ENCODE data around the gene CTSF. TPM values are rescaled to one million over a fixed set of nuclear protein-coding genes. Genes with fewer than 3 reads are reported as not detected.

Gene CTSF
- total RNA-seq, 2 experiments from 2014 or later: 3.5 to 3.9 TPM

- Mint-ChIP-seq H3K4me3 (no peak overlapping the region), H3K9me3 (no peaks in the 10 kb centered on the region), H3K4me1 (peaks cover 7% of the 10 kb centered on the region), H3K27me3 (peaks cover 14% of the 10 kb centered on the region), H3K36me3 (ENCODE audit: low read depth) (no peaks in the 10 kb centered on the region), H3K27ac (no peak overlapping the region)
- ChIA-PET CTCF (interaction anchor here (0.5 to 2.1 kb wide), 8 partner anchors 9 to 514 kb away, joined by 3 to 6 read pairs (median 4); partner anchors contain the start of gene RBM4B), POLR2A (no interaction called here)
- DNase-seq: no peak
Observed at GRCh38 chr11:66562907-66563583, 5.4 kb downstream of the CTSF start.

DNA sequence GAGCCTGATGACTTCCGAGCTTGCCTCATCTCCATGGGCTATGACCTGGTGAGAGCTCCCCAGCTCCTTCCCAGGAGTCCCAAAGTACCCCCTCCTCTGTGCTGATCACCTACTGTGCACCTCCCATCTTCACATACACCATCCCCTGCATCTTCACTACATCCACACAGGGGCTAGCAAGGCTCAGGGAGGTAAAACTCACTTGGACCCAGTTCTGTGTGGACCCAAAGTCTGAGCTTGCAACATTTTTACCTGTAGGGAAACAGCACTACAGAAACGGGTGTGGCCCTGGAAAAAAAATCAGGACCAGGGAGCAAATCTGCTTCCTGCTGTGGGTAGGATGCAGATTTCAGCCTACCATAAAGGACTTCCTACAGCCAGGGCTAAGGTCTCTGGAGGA lies 6.1 kb downstream of the CTSF start:
- Mint-ChIP-seq H3K4me3 (no peak overlapping the region), H3K36me3 (ENCODE audit: low read depth) (no peaks in the 10 kb centered on the region), H3K9me3 (no peaks in the 10 kb centered on the region), H3K27me3 (peaks cover 13% of the 10 kb centered on the region), H3K27ac (no peak overlapping the region), H3K4me1 (peaks cover 4% of the 10 kb centered on the region)
- CTCF ChIA-PET: interaction anchor here (0.5 to 2.1 kb wide), 7 partner anchors 10 to 514 kb away, joined by 3 to 6 read pairs (median 3); partner anchors contain the start of genes ACTN3, RBM4B and ZDHHC24
- no peak for DNase-seq
- POLR2A ChIA-PET: interaction anchor here (0.5 kb wide), 1 partner anchor 218 kb away, joined by 3 read pairs; no protein-coding TSS in a partner anchor

DNA sequence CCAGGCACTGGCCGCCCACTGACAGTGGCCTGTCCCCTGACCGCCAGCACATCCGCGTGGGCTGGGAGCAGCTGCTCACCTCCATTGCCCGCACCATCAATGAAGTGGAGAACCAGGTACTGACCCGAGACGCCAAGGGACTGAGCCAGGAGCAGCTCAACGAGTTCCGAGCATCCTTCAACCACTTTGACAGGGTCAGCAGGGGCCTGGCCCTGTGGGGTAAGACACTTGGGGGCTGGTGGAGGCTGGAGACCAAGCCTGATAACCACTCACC lies 6.5 kb downstream of the CTSF start:
- CTCF ChIA-PET: interaction anchor here (0.6 to 2.1 kb wide), 5 partner anchors 10 to 509 kb away, joined by 3 to 6 read pairs (median 4); partner anchors contain the start of genes ACTN3, RBM4B and ZDHHC24
- H3K36me3 Mint-ChIP-seq (ENCODE audit: low read depth): no peaks in the 10 kb centered on the region

DNA sequence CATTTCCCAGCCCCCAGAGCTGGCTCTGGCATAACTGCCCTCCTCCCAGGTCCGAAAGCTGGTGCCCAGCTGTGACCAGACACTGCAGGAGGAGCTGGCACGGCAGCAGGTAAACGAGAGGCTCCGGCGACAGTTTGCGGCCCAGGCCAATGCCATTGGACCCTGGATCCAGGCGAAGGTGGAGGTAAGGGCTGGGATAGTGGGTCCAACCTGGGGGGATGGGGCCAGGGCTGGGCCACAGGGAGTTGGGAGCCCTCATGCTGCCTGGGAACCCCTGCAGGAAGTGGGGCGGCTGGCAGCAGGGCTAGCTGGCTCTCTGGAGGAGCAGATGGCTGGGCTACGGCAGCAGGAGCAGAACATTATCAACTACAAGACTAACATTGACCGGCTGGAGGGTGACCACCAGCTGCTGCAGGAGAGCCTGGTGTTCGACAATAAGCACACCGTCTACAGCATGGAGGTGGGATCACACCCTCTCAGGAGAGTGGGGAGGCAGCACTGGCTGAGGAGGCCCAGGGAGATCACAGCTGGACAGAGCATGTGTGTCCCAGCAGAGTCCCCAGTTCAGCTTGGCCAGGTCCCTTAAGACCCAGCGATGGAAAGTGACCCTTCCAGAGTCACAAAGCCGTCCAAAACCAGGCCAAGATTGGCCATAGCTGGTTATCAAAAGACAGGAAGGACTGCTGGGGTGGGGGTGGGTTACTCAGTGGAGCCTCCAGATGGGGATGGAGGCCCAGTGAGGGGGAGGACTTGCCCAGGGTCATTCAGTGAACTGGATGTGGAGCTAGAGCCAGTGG lies 7.0 kb downstream of the CTSF start:
- no peak overlapping the region for H3K4me3 Mint-ChIP-seq
- ChIA-PET POLR2A (no interaction called here), CTCF (interaction anchor here (0.6 to 2.1 kb wide), 6 partner anchors 9 to 509 kb away, joined by 3 to 6 read pairs (median 4); partner anchors contain the start of genes ACTN3, RBM4B and ZDHHC24)
- H3K27ac Mint-ChIP-seq: no peak overlapping the region
- H3K4me1 Mint-ChIP-seq: peaks cover 4% of the 10 kb centered on the region
- H3K27me3 Mint-ChIP-seq: peaks cover 10% of the 10 kb centered on the region
- no peak for DNase-seq
- no peaks in the 10 kb centered on the region for H3K36me3 Mint-ChIP-seq (ENCODE audit: low read depth)
- no peaks in the 10 kb centered on the region for H3K9me3 Mint-ChIP-seq

More for the DNA sequence above, 6.5 kb downstream of the CTSF start:
- DNase-seq: no peak
- POLR2A ChIA-PET: interaction anchor here (0.5 kb wide), 1 partner anchor 218 kb away, joined by 3 read pairs; no protein-coding TSS in a partner anchor
- Mint-ChIP-seq H3K4me3 (no peak overlapping the region), H3K9me3 (no peaks in the 10 kb centered on the region), H3K4me1 (peaks cover 4% of the 10 kb centered on the region), H3K27me3 (peaks cover 10% of the 10 kb centered on the region), H3K27ac (no peak overlapping the region)

DNA sequence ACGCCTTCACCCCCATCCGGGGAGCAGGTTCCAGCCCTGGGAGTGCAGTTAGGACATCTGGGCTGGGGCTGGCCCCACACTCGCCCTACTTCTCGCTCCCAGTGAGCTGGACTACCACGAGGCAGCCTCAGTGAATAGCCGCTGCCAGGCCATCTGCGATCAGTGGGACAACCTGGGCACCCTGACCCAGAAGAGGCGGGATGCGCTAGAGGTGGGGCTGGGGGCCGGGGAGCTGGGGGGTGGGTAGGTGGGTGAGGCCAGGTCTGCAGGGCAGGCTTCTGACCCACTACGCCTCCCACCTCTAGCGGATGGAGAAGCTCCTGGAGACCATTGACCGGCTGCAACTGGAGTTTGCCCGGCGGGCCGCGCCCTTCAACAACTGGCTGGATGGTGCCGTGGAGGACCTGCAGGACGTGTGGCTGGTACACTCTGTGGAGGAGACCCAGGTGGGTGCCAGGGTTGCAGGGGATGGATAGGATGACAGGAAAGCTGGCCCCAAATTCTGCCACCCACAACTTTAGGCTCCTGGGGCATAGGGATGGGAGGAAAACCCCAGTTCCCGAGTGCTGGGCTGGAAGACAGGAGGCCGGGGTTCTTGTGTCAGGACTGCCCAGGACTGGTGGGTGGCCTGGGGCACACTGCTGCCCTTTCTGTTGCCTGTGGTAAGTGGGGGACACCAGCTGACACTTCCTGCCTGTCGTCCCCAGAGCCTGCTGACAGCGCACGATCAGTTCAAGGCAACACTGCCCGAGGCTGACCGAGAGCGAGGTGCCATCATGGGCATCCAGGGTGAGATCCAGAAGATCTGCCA lies 8.3 kb downstream of the CTSF start:
- Mint-ChIP-seq H3K27me3 (peaks cover 7% of the 10 kb centered on the region), H3K4me3 (no peak overlapping the region), H3K4me1 (peaks cover 4% of the 10 kb centered on the region), H3K27ac (no peak overlapping the region), H3K9me3 (no peaks in the 10 kb centered on the region), H3K36me3 (ENCODE audit: low read depth) (no peaks in the 10 kb centered on the region)
- CTCF ChIA-PET: interaction anchor here (0.6 kb wide), 1 partner anchor 11 kb away, joined by 3 read pairs; no protein-coding TSS in a partner anchor
- POLR2A ChIA-PET: no interaction called here
- DNase-seq: no peak

DNA sequence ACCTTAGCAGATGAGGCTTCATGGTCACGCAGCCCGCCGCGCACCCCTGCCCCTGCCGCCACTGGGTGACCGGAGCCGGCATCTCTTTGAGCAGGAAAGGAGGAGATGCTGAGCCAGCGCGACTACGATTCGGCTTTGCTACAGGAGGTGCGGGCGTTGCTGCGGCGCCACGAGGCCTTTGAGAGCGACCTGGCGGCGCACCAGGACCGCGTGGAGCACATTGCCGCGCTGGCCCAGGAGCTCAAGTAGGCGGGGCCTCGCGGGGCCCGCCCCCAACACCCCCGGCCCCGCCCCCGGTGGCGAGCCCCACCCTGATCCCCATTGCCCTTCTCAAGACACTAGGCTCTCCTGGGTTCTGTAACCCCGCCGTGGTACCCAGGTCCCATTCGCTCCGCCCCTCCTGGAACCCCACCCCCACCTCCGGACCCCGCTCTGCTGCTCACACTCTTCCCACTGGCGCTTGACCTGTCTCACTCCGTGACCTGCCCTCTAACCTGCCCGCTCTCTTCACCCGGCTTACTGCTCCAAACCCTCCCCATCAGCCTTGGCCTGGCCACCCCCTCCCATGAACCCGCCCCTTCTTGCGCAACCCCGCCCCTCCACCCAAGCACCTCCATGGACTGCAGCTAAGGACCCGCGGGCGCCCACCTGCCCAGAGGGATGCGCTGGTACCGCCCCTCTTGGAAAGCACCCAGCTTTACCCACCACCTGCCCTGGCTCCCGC lies 9.1 kb downstream of the CTSF start:
- no peaks in the 10 kb centered on the region for H3K36me3 Mint-ChIP-seq (ENCODE audit: low read depth)
- peaks cover 7% of the 10 kb centered on the region for H3K27me3 Mint-ChIP-seq
- ChIA-PET POLR2A (no interaction called here), CTCF (interaction anchor here (0.6 kb wide), 2 partner anchors 12 to 188 kb away, joined by 3 read pairs; no protein-coding TSS in a partner anchor)
- H3K4me1 Mint-ChIP-seq: peaks cover 4% of the 10 kb centered on the region
- no peak overlapping the region for H3K27ac Mint-ChIP-seq
- H3K9me3 Mint-ChIP-seq: no peaks in the 10 kb centered on the region
- no peak overlapping the region for H3K4me3 Mint-ChIP-seq
- DNase-seq: no peak

DNA sequence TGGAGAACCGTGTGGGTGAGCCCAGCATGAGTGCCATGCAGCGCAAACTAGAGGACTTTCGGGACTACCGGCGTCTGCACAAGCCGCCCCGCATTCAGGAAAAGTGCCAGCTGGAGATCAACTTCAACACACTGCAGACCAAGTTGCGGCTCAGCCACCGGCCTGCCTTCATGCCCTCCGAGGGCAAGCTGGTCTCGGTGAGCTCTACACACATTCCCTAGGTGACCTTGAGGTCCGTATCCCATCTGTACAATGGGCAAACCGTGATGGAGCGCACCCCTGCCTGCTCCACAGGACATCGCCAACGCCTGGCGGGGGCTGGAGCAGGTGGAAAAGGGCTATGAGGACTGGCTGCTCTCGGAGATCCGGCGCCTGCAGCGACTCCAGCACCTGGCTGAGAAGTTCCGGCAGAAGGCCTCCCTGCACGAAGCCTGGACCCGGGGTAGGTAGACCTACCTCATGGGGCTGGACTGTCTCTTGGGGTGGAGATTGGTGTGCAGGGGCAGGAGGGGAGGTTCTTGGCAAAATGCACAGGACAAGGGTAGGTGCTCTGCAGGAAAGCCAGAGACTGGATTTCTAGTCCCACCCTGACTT lies 10.6 kb downstream of the CTSF start:
- H3K27me3 Mint-ChIP-seq: peaks cover 7% of the 10 kb centered on the region
- ChIA-PET POLR2A (interaction anchor here (0.6 kb wide), 1 partner anchor 56 kb away, joined by 7 read pairs; no protein-coding TSS in a partner anchor), CTCF (interaction anchor here (1.2 kb wide), 1 partner anchor 12 kb away, joined by 3 read pairs; the partner anchor contains the start of gene ZDHHC24)
- H3K36me3 Mint-ChIP-seq (ENCODE audit: low read depth): no peaks in the 10 kb centered on the region
- peaks cover 4% of the 10 kb centered on the region for H3K4me1 Mint-ChIP-seq
- no peaks in the 10 kb centered on the region for H3K9me3 Mint-ChIP-seq
- H3K27ac Mint-ChIP-seq: no peak overlapping the region
- DNase-seq: no peak
- no peak overlapping the region for H3K4me3 Mint-ChIP-seq

- Mint-ChIP-seq H3K27ac (no peak overlapping the region), H3K9me3 (no peaks in the 10 kb centered on the region), H3K27me3 (peaks cover 7% of the 10 kb centered on the region), H3K4me1 (peaks cover 4% of the 10 kb centered on the region), H3K36me3 (ENCODE audit: low read depth) (no peaks in the 10 kb centered on the region), H3K4me3 (no peak overlapping the region)
- DNase-seq: no peak
- POLR2A ChIA-PET: no interaction called here
- CTCF ChIA-PET: interaction anchor here (0.6 to 1.8 kb wide), 3 partner anchors 10 to 123 kb away, joined by 3 to 11 read pairs (median 10); partner anchors contain the start of genes ACTN3, RBM4B and ZDHHC24
Observed at GRCh38 chr11:66556086-66556485, 12.3 kb downstream of the CTSF start.

GRCh38 chr11:66555416-66555815 lies 13.0 kb downstream of the CTSF start:
- DNase-seq: no peak
- POLR2A ChIA-PET: no interaction called here
- Mint-ChIP-seq H3K27me3 (peaks cover 6% of the 10 kb centered on the region), H3K4me3 (no peak overlapping the region), H3K27ac (no peak overlapping the region), H3K4me1 (peaks cover 4% of the 10 kb centered on the region), H3K36me3 (ENCODE audit: low read depth) (no peaks in the 10 kb centered on the region), H3K9me3 (no peaks in the 10 kb centered on the region)
- CTCF ChIA-PET: interaction anchor here (0.6 to 1.8 kb wide), 4 partner anchors 9 to 123 kb away, joined by 3 to 11 read pairs (median 6); partner anchors contain the start of genes ACTN3, RBM4B and ZDHHC24

- H3K9me3 Mint-ChIP-seq: no peaks in the 10 kb centered on the region
- H3K27ac Mint-ChIP-seq: no peak overlapping the region
- CTCF ChIA-PET: interaction anchor here (0.7 to 1.8 kb wide), 4 partner anchors 8 to 124 kb away, joined by 3 to 11 read pairs (median 6); partner anchors contain the start of genes ACTN3, MRPL11, RBM4B and ZDHHC24
- H3K27me3 Mint-ChIP-seq: peaks cover 8% of the 10 kb centered on the region
- no peaks in the 10 kb centered on the region for H3K36me3 Mint-ChIP-seq (ENCODE audit: low read depth)
- POLR2A ChIA-PET: no interaction called here
- peaks cover 4% of the 10 kb centered on the region for H3K4me1 Mint-ChIP-seq
- no peak for DNase-seq
- no peak overlapping the region for H3K4me3 Mint-ChIP-seq
Observed at GRCh38 chr11:66554602-66555001, 13.8 kb downstream of the CTSF start.

DNA sequence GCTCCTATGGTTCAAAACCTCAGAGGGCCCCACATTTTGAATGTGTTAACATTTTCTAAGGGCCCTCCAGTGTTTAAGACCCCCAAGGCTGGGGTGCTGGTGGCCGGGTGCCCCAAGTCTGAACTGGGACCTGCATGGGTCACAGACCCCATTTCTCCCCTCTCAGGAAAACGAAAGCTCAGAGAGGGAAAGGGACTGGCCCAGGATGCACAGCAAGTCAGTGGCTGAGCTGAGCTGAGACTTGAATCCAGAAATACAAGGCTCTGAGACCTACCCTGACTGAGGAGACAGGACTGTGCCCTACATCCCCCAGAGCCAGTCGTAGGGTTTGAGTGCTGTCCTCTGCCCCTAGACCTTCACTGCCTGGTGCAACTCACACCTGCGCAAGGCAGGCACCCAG lies 17.5 kb downstream of the CTSF start:
- POLR2A ChIA-PET: no interaction called here

More for the DNA sequence above, 17.5 kb downstream of the CTSF start:
- Mint-ChIP-seq H3K4me3 (no peak overlapping the region), H3K27ac (no peak overlapping the region), H3K4me1 (peaks cover 4% of the 10 kb centered on the region), H3K36me3 (ENCODE audit: low read depth) (no peaks in the 10 kb centered on the region), H3K27me3 (peaks cover 15% of the 10 kb centered on the region), H3K9me3 (no peaks in the 10 kb centered on the region)
- DNase-seq: no peak
- CTCF ChIA-PET: no interaction called here

Measured in activated CD4-positive, alpha-beta T cell treated with anti-CD3 and anti-CD28 coated beads, Interleukin-2, amount 10 ng/mL, durations not matched to agents 7 days and 5 days (primary cell).